ENCODE measurements around the gene STRN. TPM values are rescaled to one million over a fixed set of nuclear protein-coding genes. Genes with fewer than 3 reads are reported as not detected.

STRN gene
- total and polyA plus RNA-seq, 9 of the 15 experiments (the other 6 are each of a cell fraction or from before 2014, with no cell fraction given): 1.3 to 31.2 (median 20.0) TPM

Small RNA genes lying within 50 kb of the gene (small RNA-seq; reads per million reads assigned to genes)
- gene RNU6-577P: not detected

Other genes starting within 250 kb of the STRN start
- gene HEATR5B, start 117.8 kb upstream of the STRN start, total RNA-seq (2014; rRNA removed): 9.8 and 13.6 TPM in 2 replicates
- 16.9 and 18.2 TPM in 2 replicates for gene HEATR5B, start 117.8 kb upstream of the STRN start, total RNA-seq (2014; rRNA removed; fragmentation: Illumina TruSeq; extraction: Trizol)
- gene HEATR5B, start 117.8 kb upstream of the STRN start, total RNA-seq (2015; rRNA removed; fragmentation: Illumina TruSeq; extraction: Trizol): 15.5 and 17.6 TPM in 2 replicates
- 12.2 and 12.7 TPM in 2 replicates for gene HEATR5B, start 117.8 kb upstream of the STRN start, total RNA-seq (2021)
- gene HEATR5B, start 117.8 kb upstream of the STRN start, polyA plus RNA-seq (2011; rRNA removed): 18.4 and 21.7 TPM in 2 replicates
- gene HEATR5B, start 117.8 kb upstream of the STRN start, polyA plus RNA-seq (2014; fragmentation: Illumina TruSeq; extraction: Trizol): 10.2 and 10.8 TPM in 2 replicates
- 1 to 10 TPM; 4.2 to 4.7 TPM for gene HEATR5B, start 117.8 kb upstream of the STRN start, polyA plus RNA-seq (2014; fragmentation: Nextera tagmentation; extraction: Ambion mirVana)
- gene HEATR5B, start 117.8 kb upstream of the STRN start, polyA plus RNA-seq (2014; rRNA removed): 10.1 and 10.6 TPM in 2 replicates
- gene GPATCH11, start 118.0 kb upstream of the STRN start, total RNA-seq (2014; rRNA removed): 10.0 and 11.3 TPM in 2 replicates
- 23.9 and 27.1 TPM in 2 replicates for gene GPATCH11, start 118.0 kb upstream of the STRN start, total RNA-seq (2014; rRNA removed; fragmentation: Illumina TruSeq; extraction: Trizol)
- 20.0 and 22.8 TPM in 2 replicates for gene GPATCH11, start 118.0 kb upstream of the STRN start, total RNA-seq (2015; rRNA removed; fragmentation: Illumina TruSeq; extraction: Trizol)
- 9.9 and 10.5 TPM in 2 replicates for gene GPATCH11, start 118.0 kb upstream of the STRN start, total RNA-seq (2021)
- 12.9 and 18.1 TPM in 2 replicates for gene GPATCH11, start 118.0 kb upstream of the STRN start, polyA plus RNA-seq (2011; rRNA removed)
- 18.2 and 21.5 TPM in 2 replicates for gene GPATCH11, start 118.0 kb upstream of the STRN start, polyA plus RNA-seq (2014; fragmentation: Illumina TruSeq; extraction: Trizol)
- 10 to 100 TPM in 1 of 2 experiments, 1 to 10 TPM in 1; 7.9 to 11.3 TPM for gene GPATCH11, start 118.0 kb upstream of the STRN start, polyA plus RNA-seq (2014; fragmentation: Nextera tagmentation; extraction: Ambion mirVana)
- gene GPATCH11, start 118.0 kb upstream of the STRN start, polyA plus RNA-seq (2014; rRNA removed): 15.2 and 15.6 TPM in 2 replicates
- 6.8 and 11.6 TPM in 2 replicates for gene EIF2AK2, start 190.4 kb upstream of the STRN start, total RNA-seq (2014; rRNA removed)
- 18.8 and 23.2 TPM in 2 replicates for gene EIF2AK2, start 190.4 kb upstream of the STRN start, total RNA-seq (2014; rRNA removed; fragmentation: Illumina TruSeq; extraction: Trizol)
- 15.6 and 18.8 TPM in 2 replicates for gene EIF2AK2, start 190.4 kb upstream of the STRN start, total RNA-seq (2015; rRNA removed; fragmentation: Illumina TruSeq; extraction: Trizol)
- gene EIF2AK2, start 190.4 kb upstream of the STRN start, total RNA-seq (2021): 17.2 and 17.6 TPM in 2 replicates
- gene EIF2AK2, start 190.4 kb upstream of the STRN start, polyA plus RNA-seq (2011; rRNA removed): 10.8 and 13.3 TPM in 2 replicates
- gene EIF2AK2, start 190.4 kb upstream of the STRN start, polyA plus RNA-seq (2014; fragmentation: Illumina TruSeq; extraction: Trizol): 14.7 and 19.5 TPM in 2 replicates
- gene EIF2AK2, start 190.4 kb upstream of the STRN start, polyA plus RNA-seq (2014; fragmentation: Nextera tagmentation; extraction: Ambion mirVana): 1 to 10 TPM; 3.8 to 5.6 TPM
- gene EIF2AK2, start 190.4 kb upstream of the STRN start, polyA plus RNA-seq (2014; rRNA removed): 10.7 and 12.5 TPM in 2 replicates
- gene SULT6B1, start 222.1 kb upstream of the STRN start, total RNA-seq (2014; rRNA removed): not detected in 2 replicates
- not detected in 2 replicates for gene SULT6B1, start 222.1 kb upstream of the STRN start, total RNA-seq (2014; rRNA removed; fragmentation: Illumina TruSeq; extraction: Trizol)
- gene SULT6B1, start 222.1 kb upstream of the STRN start, total RNA-seq (2015; rRNA removed; fragmentation: Illumina TruSeq; extraction: Trizol): not detected in 2 replicates
- not detected in 2 replicates for gene SULT6B1, start 222.1 kb upstream of the STRN start, total RNA-seq (2021)
- not detected in 2 replicates for gene SULT6B1, start 222.1 kb upstream of the STRN start, polyA plus RNA-seq (2011; rRNA removed)
- gene SULT6B1, start 222.1 kb upstream of the STRN start, polyA plus RNA-seq (2014; fragmentation: Illumina TruSeq; extraction: Trizol): not detected in 2 replicates
- gene SULT6B1, start 222.1 kb upstream of the STRN start, polyA plus RNA-seq (2014; fragmentation: Nextera tagmentation; extraction: Ambion mirVana): not detected
- gene SULT6B1, start 222.1 kb upstream of the STRN start, polyA plus RNA-seq (2014; rRNA removed): not detected in 2 replicates
- 19.7 and 21.7 TPM in 2 replicates for gene CEBPZOS, start 230.0 kb upstream of the STRN start, total RNA-seq (2014; rRNA removed)
- 41.5 and 46.3 TPM in 2 replicates for gene CEBPZOS, start 230.0 kb upstream of the STRN start, total RNA-seq (2014; rRNA removed; fragmentation: Illumina TruSeq; extraction: Trizol)
- 28.5 and 32.1 TPM in 2 replicates for gene CEBPZOS, start 230.0 kb upstream of the STRN start, total RNA-seq (2015; rRNA removed; fragmentation: Illumina TruSeq; extraction: Trizol)
- 48.0 and 48.9 TPM in 2 replicates for gene CEBPZOS, start 230.0 kb upstream of the STRN start, total RNA-seq (2021)
- 48.8 and 53.7 TPM in 2 replicates for gene CEBPZOS, start 230.0 kb upstream of the STRN start, polyA plus RNA-seq (2011; rRNA removed)
- 46.4 and 59.2 TPM in 2 replicates for gene CEBPZOS, start 230.0 kb upstream of the STRN start, polyA plus RNA-seq (2014; fragmentation: Illumina TruSeq; extraction: Trizol)
- 10 to 100 TPM; 28.5 to 64.8 TPM for gene CEBPZOS, start 230.0 kb upstream of the STRN start, polyA plus RNA-seq (2014; fragmentation: Nextera tagmentation; extraction: Ambion mirVana)
- gene CEBPZOS, start 230.0 kb upstream of the STRN start, polyA plus RNA-seq (2014; rRNA removed): 46.7 and 62.4 TPM in 2 replicates

All from K562 (cell line).